Adrenal gland (tissue), 12 donors: ENCODE data around the gene SPRED2. TPM values are rescaled to one million over a fixed set of nuclear protein-coding genes. Genes with fewer than 3 reads are reported as not detected.

Experiments
- DNase-seq, 7 donors: peaks; one replicate each; pipeline ENCODE4 v3.0.0-alpha.2; 2019 to 2020
- H3K27ac ChIP-seq, 5 donors: fragments of 200-600 bp; sonication (generic) in 4 of 5; 1 replicate in 3 of 5; 2 replicates in 2 of 5; pipeline versions ENCODE4 v1.5.1 to v1.8.0; 2016 to 2020; ENCODE audit warnings: mild to moderate bottlenecking in 1 of 5
- H3K27me3 ChIP-seq: fragments of 200-600 bp; 2 replicates; pipeline ENCODE4 v1.8.0; 2021
- H3K36me3 ChIP-seq, 2 donors: fragments of 200-600 bp; replicated peaks in 1 of 2; 1 replicate in 1 of 2; 2 replicates in 1 of 2; pipeline versions ENCODE4 v1.5.1 to v1.8.0; 2018 to 2022
- H3K4me1 ChIP-seq, 2 donors: fragments of 200-600 bp; replicated peaks in 1 of 2; 1 replicate in 1 of 2; 2 replicates in 1 of 2; pipeline versions ENCODE4 v1.5.1 to v1.8.0; 2018 to 2021
- H3K4me3 ChIP-seq, 4 donors: fragments of 200-600 bp; sonication (generic) in 3 of 4; one replicate each; pipeline ENCODE4 v1.5.1; 2016 to 2018
- H3K9me3 ChIP-seq, 3 donors: fragments of 200-600 bp; sonication (generic) in 1 of 3; replicated peaks in 1 of 3; 1 replicate in 2 of 3; 2 replicates in 1 of 3; pipeline versions ENCODE4 v1.5.1 to v1.8.0; 2016 to 2021
- POLR2A ChIP-seq, 2 donors: fragments of 450-650 bp; IDR thresholded peaks; one replicate each; pipeline ENCODE4 v1.6.1; 2017; ENCODE audit warnings: antibody characterized with exemption in 2 of 2, mild to moderate bottlenecking in 2 of 2, moderate library complexity in 1 of 2
- WGBS, 4 donors: extraction: QIAGEN DNeasy Blood & Tissue Kit in 2 of 4; methylation state at CpG; one replicate each; pipeline versions ENCODE4 v1.1.5 to v1.1.7; 2013 to 2017; 5-methylcytosine and 5-hydroxymethylcytosine counted together
- intact Hi-C, 2 donors: fragments of 100-400 bp; cut with DNase I; formaldehyde crosslinking; loops; one replicate each; pipeline versions ENCODE4 v1.14.1 to v1.15.0; 2022 to 2023
- polyA plus RNA-seq, 3 donors: library from polyadenylated mRNA; stranded (reverse); fragments of 200-250 nt in 2 of 3; fragments of 350-450 nt in 1 of 3; fragmentation: Illumina TruSeq in 1 of 3; extraction: RNeasy Lipid Tissue Mini Kit (QIAGEN cat#74804) in 1 of 3; gene quantifications; one replicate each; pipeline ENCODE4 v1.2.3, GENCODE V29; 2013 to 2014
- total RNA-seq, 9 donors: library from RNA; depleted of rRNA in 4 of 9; stranded (reverse); fragments of >200 nt in 4 of 9; fragments of 120-200 nt in 1 of 9; fragmentation: NEBNext Ultra II Directional in 1 of 9; extraction: Animal tissue kit (Norgen Biotek cat#: 25700) in 1 of 9; gene quantifications; one replicate each; pipeline versions ENCODE4 v1.1.0 to v1.2.4, GENCODE V29; 2013 to 2023
- TF ChIP-seq, protein P1 (sequence below), 6 experiments: fragments of 450-650 bp in 4 of 6; fragments of 200-600 bp in 2 of 6; sonication (generic) in 1 of 6; IDR thresholded peaks; 1 replicate in 5 of 6; 2 replicates in 1 of 6; pipeline versions ENCODE4 v1.5.1 to v1.8.0; 2016 to 2021; ENCODE audit warnings: antibody characterized with exemption in 6 of 6, mild to moderate bottlenecking in 2 of 6, moderate library complexity in 1 of 6
- donor health status: healthy with polysubstance abuse.
- donor health status: Bipolar disorder and iron deficiency.
- donor health status: DM: yes; HTN: yes; CAD: no.
- donor health status: DM: no; HTN: no; CAD: no.
- donor health status: DM: no; HTN: no; CAD: no.
- donor health status: DM: yes; HTN: yes; CAD: no.

Gene SPRED2
- total and polyA plus RNA-seq, 12 donors, result 5.2 to 28.4 (median 16.0) TPM

DNA sequence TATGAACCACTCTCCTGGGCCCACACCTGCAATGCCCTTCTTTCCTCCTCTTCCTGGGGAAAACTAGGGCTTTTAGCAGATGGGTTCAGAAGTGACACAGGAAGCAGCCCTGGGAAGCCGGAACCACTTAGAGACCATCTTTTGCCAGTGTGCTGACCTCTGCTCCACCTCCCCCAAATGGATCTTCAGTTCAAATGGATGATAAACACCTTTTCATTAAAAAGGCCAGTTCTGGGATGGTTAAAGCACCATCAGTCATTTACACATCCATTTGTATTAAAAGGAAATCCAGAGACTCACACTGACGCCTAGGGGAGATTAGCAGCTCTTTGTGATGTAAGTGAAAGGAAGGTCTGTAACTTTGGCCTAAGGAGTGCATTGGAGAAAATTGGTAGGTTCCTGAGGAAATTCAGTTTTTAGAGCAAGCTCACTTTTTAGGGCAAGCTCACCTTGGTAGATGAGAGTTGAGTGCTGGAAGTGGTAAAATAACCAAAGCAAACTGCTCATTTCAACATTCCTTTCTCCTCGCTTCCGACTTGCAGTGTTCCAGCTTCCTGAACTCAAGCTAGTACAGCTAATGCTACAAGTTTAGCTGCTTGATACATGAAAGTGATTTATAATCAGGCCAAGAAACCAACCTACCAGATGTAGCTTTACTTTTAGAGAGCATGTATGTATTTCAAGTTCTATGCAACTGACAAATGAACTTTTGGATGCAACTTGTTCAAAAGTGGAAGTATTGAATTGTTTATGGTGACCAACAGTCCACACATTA, 157.1 kb downstream of the SPRED2 start:
- Histone ChIP-seq H3K4me3 (no peak overlapping the region), H3K36me3 (peaks cover 0 to 10% of the 10 kb centered on the region in 2 donors), H3K27ac (no peak overlapping the region), H3K4me1 (peaks cover 11 to 22% of the 10 kb centered on the region in 2 donors), H3K27me3 (no peaks in the 10 kb centered on the region), H3K9me3 (no peaks in the 10 kb centered on the region)
- intact Hi-C loops, result loop anchor here in 1 of 2 donors (10.0 kb wide), 1 partner anchor 149 kb away; no protein-coding TSS in a partner anchor
- TF ChIP-seq, protein P1, sequence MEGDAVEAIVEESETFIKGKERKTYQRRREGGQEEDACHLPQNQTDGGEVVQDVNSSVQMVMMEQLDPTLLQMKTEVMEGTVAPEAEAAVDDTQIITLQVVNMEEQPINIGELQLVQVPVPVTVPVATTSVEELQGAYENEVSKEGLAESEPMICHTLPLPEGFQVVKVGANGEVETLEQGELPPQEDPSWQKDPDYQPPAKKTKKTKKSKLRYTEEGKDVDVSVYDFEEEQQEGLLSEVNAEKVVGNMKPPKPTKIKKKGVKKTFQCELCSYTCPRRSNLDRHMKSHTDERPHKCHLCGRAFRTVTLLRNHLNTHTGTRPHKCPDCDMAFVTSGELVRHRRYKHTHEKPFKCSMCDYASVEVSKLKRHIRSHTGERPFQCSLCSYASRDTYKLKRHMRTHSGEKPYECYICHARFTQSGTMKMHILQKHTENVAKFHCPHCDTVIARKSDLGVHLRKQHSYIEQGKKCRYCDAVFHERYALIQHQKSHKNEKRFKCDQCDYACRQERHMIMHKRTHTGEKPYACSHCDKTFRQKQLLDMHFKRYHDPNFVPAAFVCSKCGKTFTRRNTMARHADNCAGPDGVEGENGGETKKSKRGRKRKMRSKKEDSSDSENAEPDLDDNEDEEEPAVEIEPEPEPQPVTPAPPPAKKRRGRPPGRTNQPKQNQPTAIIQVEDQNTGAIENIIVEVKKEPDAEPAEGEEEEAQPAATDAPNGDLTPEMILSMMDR (IDR thresholded peaks at IDR 0.05), result no peak
- TF ChIP-seq POLR2A (IDR thresholded peaks at IDR 0.05), result no peak
- 56 to 77% (median 68%) methylated on average over 4 of the region's 4 CpGs for WGBS, 4 donors
- DNase-seq, result no peak

DNA sequence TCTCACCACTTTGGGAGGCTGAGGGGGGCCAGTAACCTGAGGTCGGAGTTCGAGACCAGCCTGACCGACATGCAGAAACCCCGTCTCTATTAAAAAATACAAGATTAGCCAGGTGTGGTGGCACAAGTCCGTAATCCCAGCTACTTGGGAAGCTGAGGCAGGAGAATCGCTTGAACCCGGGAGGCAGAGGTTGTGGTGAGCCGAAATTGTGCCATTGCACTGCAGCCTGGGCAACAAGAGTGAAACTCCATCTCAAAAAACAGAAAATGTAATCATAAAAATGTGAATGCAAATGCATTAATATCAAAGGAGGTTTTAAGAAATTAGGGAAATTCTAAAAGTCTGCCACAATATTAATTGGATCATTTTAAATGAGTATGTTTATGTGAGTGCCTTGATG, 159.1 kb downstream of the SPRED2 start:
- no peak for DNase-seq
- intact Hi-C loops, result loop anchor here in 1 of 2 donors (10.0 kb wide), 1 partner anchor 151 kb away; no protein-coding TSS in a partner anchor
- H3K9me3 ChIP-seq, result no peaks in the 10 kb centered on the region
- 93 to 100% (median 98%) methylated on average over 7 to 8 of the region's 8 CpGs for WGBS, 4 donors
- peaks cover 0 to 10% of the 10 kb centered on the region in 2 donors for H3K36me3 ChIP-seq
- no peaks in the 10 kb centered on the region for H3K27me3 ChIP-seq
- H3K4me3 ChIP-seq, result no peak overlapping the region
- peaks cover 10 to 17% of the 10 kb centered on the region in 2 donors for H3K4me1 ChIP-seq
- TF ChIP-seq, protein P1 (IDR thresholded peaks at IDR 0.05), result no peak
- TF ChIP-seq POLR2A (IDR thresholded peaks at IDR 0.05), result no peak
- no peak overlapping the region for H3K27ac ChIP-seq

DNA sequence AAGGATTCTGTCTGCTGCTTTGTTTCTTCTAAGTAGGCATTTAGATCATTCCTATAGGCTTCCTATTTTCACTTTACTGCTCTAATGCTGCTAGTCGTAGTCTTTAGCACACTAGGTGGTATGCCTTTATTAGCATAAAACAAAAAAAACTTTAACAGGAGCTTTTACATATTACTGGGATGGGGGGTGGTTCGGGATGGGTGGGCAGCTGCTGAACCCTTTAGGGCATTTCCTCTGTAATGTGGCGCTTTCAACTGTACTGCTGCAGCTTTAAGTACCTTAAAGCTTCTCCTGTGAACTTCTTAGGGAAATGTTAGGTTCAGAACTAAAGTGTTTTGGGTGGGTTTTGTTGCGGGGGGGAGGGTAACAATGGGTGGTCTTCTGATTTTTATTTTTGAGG, 163.4 kb downstream of the SPRED2 start:
- 77 to 94% (median 84%) methylated on average over 4 of the region's 4 CpGs for WGBS, 4 donors
- Histone ChIP-seq H3K27ac (no peak overlapping the region), H3K36me3 (peaks cover 0 to 32% of the 10 kb centered on the region in 2 donors), H3K4me3 (no peak overlapping the region), H3K27me3 (no peaks in the 10 kb centered on the region), H3K4me1 (peaks cover 0 to 3% of the 10 kb centered on the region in 2 donors), H3K9me3 (no peaks in the 10 kb centered on the region)
- intact Hi-C loops, result loop anchor here (5.0 to 10.0 kb wide), 2 partner anchors 166 to 283 kb away; partner anchors contain the start of gene SPRED2 (in 1 of the 2)
- TF ChIP-seq, protein P1 (IDR thresholded peaks at IDR 0.05), result no peak
- TF ChIP-seq POLR2A (IDR thresholded peaks at IDR 0.05), result no peak
- DNase-seq, result no peak

DNA sequence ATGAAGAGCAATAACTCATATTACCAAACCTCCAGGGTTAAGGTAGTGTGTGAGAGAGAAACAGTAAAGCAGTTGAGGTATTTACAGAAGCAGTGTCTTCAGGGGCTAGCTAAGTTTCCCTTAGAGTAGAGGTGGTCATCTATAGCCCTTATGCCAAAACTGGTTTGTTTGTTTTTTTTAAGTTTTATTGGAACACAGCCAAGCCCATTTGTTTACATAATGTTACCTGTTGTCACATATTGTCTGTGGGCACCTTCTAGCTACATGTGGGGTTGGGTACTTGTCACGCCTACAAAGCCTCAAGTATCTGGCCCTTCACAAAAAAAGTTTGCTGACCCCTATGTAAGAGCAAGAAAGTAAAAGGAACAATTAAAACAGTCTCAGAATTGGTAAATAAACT, 165.4 kb downstream of the SPRED2 start:
- intact Hi-C loops, result loop anchor here (5.0 to 10.0 kb wide), 2 partner anchors 168 to 285 kb away; partner anchors contain the start of gene SPRED2 (in 1 of the 2)
- no peak for DNase-seq
- H3K9me3 ChIP-seq, result no peaks in the 10 kb centered on the region
- H3K4me1 ChIP-seq, result peaks cover 0 to 8% of the 10 kb centered on the region in 2 donors
- H3K27ac ChIP-seq, result no peak overlapping the region
- H3K4me3 ChIP-seq, result no peak overlapping the region
- no peak for TF ChIP-seq POLR2A (IDR thresholded peaks at IDR 0.05)
- TF ChIP-seq, protein P1 (IDR thresholded peaks at IDR 0.05), result no peak
- peaks cover 0 to 22% of the 10 kb centered on the region in 2 donors for H3K36me3 ChIP-seq
- 92 to 100% (median 95%) methylated on average over 1 of the region's 1 CpG for WGBS, 4 donors
- no peaks in the 10 kb centered on the region for H3K27me3 ChIP-seq
